ENCODE measurements around the gene TECPR1. TPM values are rescaled to one million over a fixed set of nuclear protein-coding genes. Genes with fewer than 3 reads are reported as not detected.

Gene TECPR1
- polyA plus RNA-seq, 2 of the 4 experiments (the other 2 are of a cell fraction) = 2.5 to 11.1 TPM

DNA sequence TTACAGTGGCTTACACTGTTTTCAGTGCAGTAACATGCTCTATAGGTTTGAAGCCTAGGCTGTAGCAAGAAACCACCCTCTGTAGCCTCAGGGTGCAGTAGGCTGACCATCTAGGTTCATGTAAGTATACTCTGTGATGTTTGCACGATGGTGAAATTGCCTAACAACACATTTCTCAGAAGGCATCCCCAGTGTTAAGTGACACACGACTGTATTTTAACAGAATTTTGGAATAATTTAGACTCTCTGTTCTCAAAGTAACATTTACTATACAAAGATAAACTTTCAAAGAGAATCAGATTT lies 85.4 kb downstream of the TECPR1 start:
- Histone ChIP-seq H3K4me1 (0 out of 3 replicates have a peak, but pooled peaks cover 3% of the 10 kb centered on the region), H3K4me2 (no peak overlapping the region), H3K9me3 (no peaks in the 10 kb centered on the region), H3K27ac (no peak overlapping the region), H3K4me3 (no peak overlapping the region)
- CTCF ChIA-PET = interaction anchor here (0.7 to 24.1 kb wide), 19 partner anchors 10 to 148 kb away, joined by 3 to 493 read pairs (median 5); partner anchors contain the start of gene LMTK2
- TF ChIP-seq, protein P1, sequence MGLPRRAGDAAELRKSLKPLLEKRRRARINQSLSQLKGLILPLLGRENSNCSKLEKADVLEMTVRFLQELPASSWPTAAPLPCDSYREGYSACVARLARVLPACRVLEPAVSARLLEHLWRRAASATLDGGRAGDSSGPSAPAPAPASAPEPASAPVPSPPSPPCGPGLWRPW (IDR thresholded peaks at IDR 0.05) = no peak
- no peak for TF ChIP-seq NFE2L2 (conservative IDR thresholded peaks at IDR 0.05; ENCODE audit: low read length)
- FAIRE-seq = no peak
- ATAC-seq = 0 out of 6 replicates have a peak, but pooled peaks of 1 of the 2 experiments have one; percentile 15
- DNase-seq (ENCODE audit: low read depth in 1 of 2, low spot score in 1 of 2) = no peak
- POLR2A ChIA-PET = no interaction called here
- WGBS (ENCODE audit: missing lambda C conversion rate) = 24% methylated on average over 2 of the region's 2 CpGs

DNA sequence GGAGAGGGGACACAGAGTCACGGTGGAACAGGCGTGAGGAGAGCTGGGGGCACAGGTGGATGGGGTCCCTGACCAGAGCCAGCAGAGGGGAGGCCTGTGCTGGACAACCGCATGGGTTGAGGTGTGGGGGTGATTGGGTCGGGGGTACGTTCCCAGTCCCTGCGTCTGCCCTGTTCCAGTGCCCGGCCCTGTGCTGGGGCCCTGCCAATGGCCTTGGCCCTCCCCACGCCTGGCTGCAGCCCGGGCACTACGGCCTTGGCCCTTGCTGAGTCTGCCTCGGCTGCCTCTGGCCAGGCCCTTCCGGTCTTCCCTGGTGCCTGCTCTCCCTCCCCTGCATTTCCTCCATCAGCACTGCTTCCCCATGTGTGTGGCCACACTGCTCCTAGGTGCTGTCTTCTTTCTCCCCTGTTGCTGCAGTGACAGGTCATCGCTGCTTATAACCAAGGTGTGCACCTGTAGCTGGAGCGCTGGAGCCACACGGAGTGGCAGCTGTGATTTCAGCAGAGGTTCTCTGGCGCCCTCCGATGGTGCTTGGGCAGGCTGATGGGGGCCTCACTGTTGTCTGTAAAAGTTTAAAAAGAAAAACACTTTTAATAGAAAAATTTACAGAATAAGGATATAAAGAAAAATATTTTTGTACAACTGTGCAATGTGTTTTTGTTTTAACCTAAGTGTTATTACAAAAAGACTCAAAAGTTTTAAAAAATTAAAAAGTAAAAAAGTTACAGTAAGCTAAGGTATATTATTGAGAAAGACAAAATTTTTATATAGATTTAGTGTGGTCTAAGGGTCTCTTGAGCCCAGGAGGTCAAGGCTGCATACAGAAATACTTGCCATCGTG lies 86.0 kb downstream of the TECPR1 start:
- FAIRE-seq = no peak
- TF ChIP-seq SMC3 (IDR thresholded peaks at IDR 0.05) = peak; percentile 72
- peak; percentile 77 to 79 for TF ChIP-seq RAD21 (conservative IDR thresholded peaks at IDR 0.05 in 1 of 2, IDR thresholded peaks at IDR 0.05 in 1 of 2)
- TF ChIP-seq, protein P2, sequence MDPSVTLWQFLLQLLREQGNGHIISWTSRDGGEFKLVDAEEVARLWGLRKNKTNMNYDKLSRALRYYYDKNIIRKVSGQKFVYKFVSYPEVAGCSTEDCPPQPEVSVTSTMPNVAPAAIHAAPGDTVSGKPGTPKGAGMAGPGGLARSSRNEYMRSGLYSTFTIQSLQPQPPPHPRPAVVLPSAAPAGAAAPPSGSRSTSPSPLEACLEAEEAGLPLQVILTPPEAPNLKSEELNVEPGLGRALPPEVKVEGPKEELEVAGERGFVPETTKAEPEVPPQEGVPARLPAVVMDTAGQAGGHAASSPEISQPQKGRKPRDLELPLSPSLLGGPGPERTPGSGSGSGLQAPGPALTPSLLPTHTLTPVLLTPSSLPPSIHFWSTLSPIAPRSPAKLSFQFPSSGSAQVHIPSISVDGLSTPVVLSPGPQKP (IDR thresholded peaks at IDR 0.05; ENCODE audit: low read depth, low read length) = no peak
- TF ChIP-seq, protein P3, sequence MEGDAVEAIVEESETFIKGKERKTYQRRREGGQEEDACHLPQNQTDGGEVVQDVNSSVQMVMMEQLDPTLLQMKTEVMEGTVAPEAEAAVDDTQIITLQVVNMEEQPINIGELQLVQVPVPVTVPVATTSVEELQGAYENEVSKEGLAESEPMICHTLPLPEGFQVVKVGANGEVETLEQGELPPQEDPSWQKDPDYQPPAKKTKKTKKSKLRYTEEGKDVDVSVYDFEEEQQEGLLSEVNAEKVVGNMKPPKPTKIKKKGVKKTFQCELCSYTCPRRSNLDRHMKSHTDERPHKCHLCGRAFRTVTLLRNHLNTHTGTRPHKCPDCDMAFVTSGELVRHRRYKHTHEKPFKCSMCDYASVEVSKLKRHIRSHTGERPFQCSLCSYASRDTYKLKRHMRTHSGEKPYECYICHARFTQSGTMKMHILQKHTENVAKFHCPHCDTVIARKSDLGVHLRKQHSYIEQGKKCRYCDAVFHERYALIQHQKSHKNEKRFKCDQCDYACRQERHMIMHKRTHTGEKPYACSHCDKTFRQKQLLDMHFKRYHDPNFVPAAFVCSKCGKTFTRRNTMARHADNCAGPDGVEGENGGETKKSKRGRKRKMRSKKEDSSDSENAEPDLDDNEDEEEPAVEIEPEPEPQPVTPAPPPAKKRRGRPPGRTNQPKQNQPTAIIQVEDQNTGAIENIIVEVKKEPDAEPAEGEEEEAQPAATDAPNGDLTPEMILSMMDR (IDR thresholded peaks at IDR 0.05) = peak; percentile 77
- CTCF ChIA-PET = interaction anchor here (0.7 to 24.1 kb wide), 20 partner anchors 8 to 148 kb away, joined by 3 to 493 read pairs (median 4); partner anchors contain the start of gene LMTK2
- Histone ChIP-seq H3K9me3 (no peaks in the 10 kb centered on the region), H3K27ac (no peak overlapping the region), H3K4me3 (no peak overlapping the region), H3K4me1 (0 out of 3 replicates have a peak, but pooled peaks cover 3% of the 10 kb centered on the region), H3K4me2 (no peak overlapping the region)
- peak; percentile 31 to 46 for DNase-seq (ENCODE audit: low read depth in 1 of 2, low spot score in 1 of 2)
- POLR2A ChIA-PET = no interaction called here
- ATAC-seq = peak; percentile 72 to 89; a peak in 5 of 6 replicates
- WGBS (ENCODE audit: missing lambda C conversion rate) = 67% methylated on average over 18 of the region's 18 CpGs

Other genes with a start within 250 kb of the TECPR1 start
- 13.0 and 14.9 TPM in 2 replicates for gene LMTK2, start 145.4 kb downstream of the TECPR1 start, polyA plus RNA-seq (2011; rRNA removed)
- gene LMTK2, start 145.4 kb downstream of the TECPR1 start, polyA plus RNA-seq (2017; fragmentation: RNase III; extraction: RNeasy Plus Mini Kit Qiagen cat#74134 plus additional on column Dnase treatment) = 6.9 to 7.9 TPM (median 7.7 TPM) in 3 replicates
- 0.15 and 0.30 TPM in 2 replicates for gene BHLHA15, start 40.8 kb downstream of the TECPR1 start, polyA plus RNA-seq (2011; rRNA removed)
- gene BHLHA15, start 40.8 kb downstream of the TECPR1 start, polyA plus RNA-seq (2017; fragmentation: RNase III; extraction: RNeasy Plus Mini Kit Qiagen cat#74134 plus additional on column Dnase treatment) = 0.23 to 0.34 TPM in 2 of 3 replicates, not detected in the other
- 61.0 and 68.3 TPM in 2 replicates for gene BRI3, start 29.5 kb upstream of the TECPR1 start, polyA plus RNA-seq (2011; rRNA removed)
- gene BRI3, start 29.5 kb upstream of the TECPR1 start, polyA plus RNA-seq (2017; fragmentation: RNase III; extraction: RNeasy Plus Mini Kit Qiagen cat#74134 plus additional on column Dnase treatment) = 60.8 to 73.0 TPM (median 61.5 TPM) in 3 replicates
- gene BAIAP2L1, start 148.9 kb upstream of the TECPR1 start, polyA plus RNA-seq (2011; rRNA removed) = 79.1 and 89.3 TPM in 2 replicates
- gene BAIAP2L1, start 148.9 kb upstream of the TECPR1 start, polyA plus RNA-seq (2017; fragmentation: RNase III; extraction: RNeasy Plus Mini Kit Qiagen cat#74134 plus additional on column Dnase treatment) = 39.4 to 45.9 TPM (median 40.4 TPM) in 3 replicates